RWPE2 (cell line): ENCODE data around the gene CIB1.

Experiments
- ATAC-seq: fragments of 200-7000 bp; cut with Tn5 transposase; 3 replicates; pipeline ENCODE4 v1.9.1; 2021; ENCODE audit warnings: low read depth
- DNase-seq: peaks from one replicate; pipeline ENCODE4 v3.0.0-alpha.2; 2020; ENCODE audit warnings: low spot score
- H3K27ac ChIP-seq: fragments of 450-650 bp; 2 replicates; pipeline ENCODE4 v1.5.1; 2017; ENCODE audit warnings: mild to moderate bottlenecking; ENCODE audit not compliant: poor library complexity, severe bottlenecking
- H3K27me3 ChIP-seq: fragments of 250-450 bp; sonication (Bioruptor Pico); 2 replicates; pipeline ENCODE4 v1.5.1; 2021; ENCODE audit warnings: mild to moderate bottlenecking, moderate library complexity; ENCODE audit not compliant: insufficient read depth, poor library complexity, severe bottlenecking
- H3K36me3 ChIP-seq: fragments of 250-450 bp; sonication (Bioruptor Pico); 2 replicates; pipeline ENCODE4 v1.5.1; 2020; ENCODE audit warnings: low read depth, mild to moderate bottlenecking, moderate library complexity
- H3K4me1 ChIP-seq: fragments of 250-450 bp; sonication (Bioruptor Pico); 2 replicates; pipeline ENCODE4 v1.5.1; 2021; ENCODE audit warnings: mild to moderate bottlenecking, moderate library complexity; ENCODE audit not compliant: insufficient read depth, poor library complexity, severe bottlenecking
- H3K4me3 ChIP-seq: fragments of 250-450 bp; sonication (Bioruptor Pico); 2 replicates; pipeline ENCODE4 v1.5.1; 2021; ENCODE audit warnings: mild to moderate bottlenecking, moderate library complexity; ENCODE audit not compliant: severe bottlenecking
- H3K9me3 ChIP-seq: fragments of 250-450 bp; sonication (Bioruptor Pico); 2 replicates; pipeline ENCODE4 v1.5.1; 2021; ENCODE audit warnings: mild to moderate bottlenecking, moderate library complexity; ENCODE audit not compliant: severe bottlenecking
- CTCF ChIP-seq: fragments of 450-650 bp; IDR thresholded peaks from one replicate; pipeline ENCODE4 v1.5.1; 2017; ENCODE audit warnings: mild to moderate bottlenecking, moderate library complexity; ENCODE audit not compliant: poor library complexity, severe bottlenecking

Gene CIB1

GRCh38 chr15:90249203-90249863 is 15.6 kb upstream of the CIB1 start, which contains the start of gene TTLL13:
TTLL13 (plus strand) TSS chr15:90249556; CDS start chr15:90250631, 1,075 bp downstream.
- no peak for TF ChIP-seq CTCF
- DNase-seq: peak; percentile 98
- H3K9me3 ChIP-seq: no peaks in the 10 kb centered on the region
- H3K27me3 ChIP-seq: no peaks in the 10 kb centered on the region
- ATAC-seq: peak; percentile 94
- no peaks in the 10 kb centered on the region for H3K36me3 ChIP-seq
- H3K27ac ChIP-seq: no peak within 1 kb of the TSS
- H3K4me1 ChIP-seq: peaks cover 3% of the 10 kb centered on the region
- peak within 1 kb of the TSS; percentile 44 for H3K4me3 ChIP-seq

- Histone ChIP-seq H3K27me3 (no peaks in the 10 kb centered on the region), H3K4me1 (peaks cover 3% of the 10 kb centered on the region), H3K36me3 (no peaks in the 10 kb centered on the region), H3K27ac (no peak overlapping the region), H3K4me3 (no peak overlapping the region), H3K9me3 (no peaks in the 10 kb centered on the region)
- ATAC-seq (no peak), DNase-seq (no peak)
- TF ChIP-seq CTCF: no peak
Measured at GRCh38 chr15:90248789-90249202, 15.1 kb upstream of the CIB1 start.

- no peak overlapping the region for H3K27ac ChIP-seq
- no peak for TF ChIP-seq CTCF
- no peaks in the 10 kb centered on the region for H3K9me3 ChIP-seq
- no peak for DNase-seq
- H3K4me3 ChIP-seq: no peak overlapping the region
- no peak for ATAC-seq
- peaks cover 4% of the 10 kb centered on the region for H3K36me3 ChIP-seq
- no peaks in the 10 kb centered on the region for H3K4me1 ChIP-seq
- H3K27me3 ChIP-seq: no peaks in the 10 kb centered on the region
Measured at GRCh38 chr15:90243943-90244639, 10.3 kb upstream of the CIB1 start.

GRCh38 chr15:90241343-90242192 is 7.8 kb upstream of the CIB1 start:
- no peak overlapping the region for H3K27ac ChIP-seq
- no peak overlapping the region for H3K4me3 ChIP-seq
- no peaks in the 10 kb centered on the region for H3K4me1 ChIP-seq
- no peaks in the 10 kb centered on the region for H3K27me3 ChIP-seq
- peaks cover 23% of the 10 kb centered on the region for H3K36me3 ChIP-seq
- DNase-seq: no peak
- no peaks in the 10 kb centered on the region for H3K9me3 ChIP-seq
- TF ChIP-seq CTCF: no peak
- 0 out of 3 replicates have a peak, but pooled peaks have one; percentile 4 for ATAC-seq
